ENCODE results near the gene SEMA3F. TPM values are rescaled to one million over a fixed set of nuclear protein-coding genes. Genes with fewer than 3 reads are reported as not detected.

SEMA3F gene
- total and polyA plus RNA-seq, 2 donors (not counting 3 experiments of a cell fraction or from before 2014, with no cell fraction given), result 65.8 to 99.1 TPM

DNA sequence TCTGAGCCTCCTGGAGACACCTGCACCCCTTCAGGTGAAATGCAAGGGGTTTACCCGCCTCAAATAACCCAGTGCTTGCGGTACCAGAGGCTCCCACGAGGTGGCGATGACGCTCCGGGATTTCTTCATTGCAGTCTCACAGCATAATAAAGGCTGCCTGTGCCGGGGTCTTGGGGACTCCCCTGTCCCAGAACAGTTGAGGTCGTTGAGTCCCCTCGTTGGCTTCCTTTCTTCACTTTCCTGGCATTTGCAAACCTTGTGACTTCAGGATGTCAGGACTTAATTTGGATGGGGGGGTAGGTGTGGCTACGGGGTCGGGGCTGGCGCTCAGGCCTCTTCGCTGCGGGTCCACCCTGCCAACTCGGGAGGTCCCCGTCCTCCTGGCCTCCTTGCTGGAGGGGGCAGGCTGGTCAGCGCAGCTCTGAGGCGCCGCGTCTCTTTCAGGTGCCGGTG lies 37.6 kb downstream of the SEMA3F start:
- H3K79me2 ChIP-seq (ENCODE audit: control insufficient read depth, insufficient read depth, low read length), result no peaks in the 10 kb centered on the region
- peak; percentile 69 for DNase-seq (ENCODE audit: low read depth, low spot score)

DNA sequence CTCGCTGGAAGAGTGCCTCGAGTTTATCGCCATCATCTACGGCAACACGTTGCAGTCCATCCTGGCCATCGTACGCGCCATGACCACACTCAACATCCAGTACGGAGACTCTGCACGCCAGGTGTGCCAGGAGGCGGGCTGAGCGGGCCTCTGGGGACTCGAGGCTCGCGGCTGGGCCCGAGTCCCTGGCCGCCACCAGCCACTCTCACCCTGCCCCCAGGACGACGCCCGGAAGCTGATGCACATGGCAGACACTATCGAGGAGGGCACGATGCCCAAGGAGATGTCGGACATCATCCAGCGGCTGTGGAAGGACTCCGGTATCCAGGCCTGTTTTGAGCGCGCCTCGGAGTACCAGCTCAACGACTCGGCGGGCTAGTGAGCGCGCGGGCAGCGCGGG lies 38.2 kb downstream of the SEMA3F start:
- H3K36me3 ChIP-seq (ENCODE audit: control insufficient read depth in 2 of 2, extremely low read depth in 1 of 2, insufficient read depth in 2 of 2, low read length in 2 of 2), result peaks cover 0 to 3% of the 10 kb centered on the region in 2 experiments
- TF ChIP-seq EZH2 (IDR thresholded peaks at IDR 0.05; ENCODE audit: borderline replicate concordance, low read depth, low read length, severe bottlenecking) (no peak), POLR2A (IDR thresholded peaks at IDR 0.05; ENCODE audit: low read depth, low read length) (no peak), FOS (IDR thresholded peaks at IDR 0.05; ENCODE audit: borderline replicate concordance, insufficient read depth, low read length) (no peak), JUN (IDR thresholded peaks at IDR 0.05; ENCODE audit: borderline replicate concordance, insufficient read depth, insufficient read length, low read depth) (no peak), POLR2AphosphoS5 (IDR thresholded peaks at IDR 0.05; ENCODE audit: insufficient read depth, low read depth, low read length) (no peak), MYC (IDR thresholded peaks at IDR 0.05; ENCODE audit: low read depth, low read length) (no peak), GATA2 (IDR thresholded peaks at IDR 0.05; ENCODE audit: insufficient read depth, insufficient read length, low read depth, low read length) (no peak)
- TF ChIP-seq, protein P1, sequence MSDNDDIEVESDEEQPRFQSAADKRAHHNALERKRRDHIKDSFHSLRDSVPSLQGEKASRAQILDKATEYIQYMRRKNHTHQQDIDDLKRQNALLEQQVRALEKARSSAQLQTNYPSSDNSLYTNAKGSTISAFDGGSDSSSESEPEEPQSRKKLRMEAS (IDR thresholded peaks at IDR 0.05; ENCODE audit: insufficient read depth, insufficient read length), result no peak
- TF ChIP-seq, protein P2, sequence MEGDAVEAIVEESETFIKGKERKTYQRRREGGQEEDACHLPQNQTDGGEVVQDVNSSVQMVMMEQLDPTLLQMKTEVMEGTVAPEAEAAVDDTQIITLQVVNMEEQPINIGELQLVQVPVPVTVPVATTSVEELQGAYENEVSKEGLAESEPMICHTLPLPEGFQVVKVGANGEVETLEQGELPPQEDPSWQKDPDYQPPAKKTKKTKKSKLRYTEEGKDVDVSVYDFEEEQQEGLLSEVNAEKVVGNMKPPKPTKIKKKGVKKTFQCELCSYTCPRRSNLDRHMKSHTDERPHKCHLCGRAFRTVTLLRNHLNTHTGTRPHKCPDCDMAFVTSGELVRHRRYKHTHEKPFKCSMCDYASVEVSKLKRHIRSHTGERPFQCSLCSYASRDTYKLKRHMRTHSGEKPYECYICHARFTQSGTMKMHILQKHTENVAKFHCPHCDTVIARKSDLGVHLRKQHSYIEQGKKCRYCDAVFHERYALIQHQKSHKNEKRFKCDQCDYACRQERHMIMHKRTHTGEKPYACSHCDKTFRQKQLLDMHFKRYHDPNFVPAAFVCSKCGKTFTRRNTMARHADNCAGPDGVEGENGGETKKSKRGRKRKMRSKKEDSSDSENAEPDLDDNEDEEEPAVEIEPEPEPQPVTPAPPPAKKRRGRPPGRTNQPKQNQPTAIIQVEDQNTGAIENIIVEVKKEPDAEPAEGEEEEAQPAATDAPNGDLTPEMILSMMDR (IDR thresholded peaks at IDR 0.05; ENCODE audit: extremely low read depth in 1 of 2, insufficient read depth in 1 of 2, low read depth in 1 of 2, low read length in 2 of 2), result no peak
- no peaks in the 10 kb centered on the region for H4K20me1 ChIP-seq (replicated peaks; ENCODE audit: control insufficient read depth, extremely low read depth, insufficient read depth, low read length)
- peaks cover 11 to 13% of the 10 kb centered on the region in 2 experiments for H3K27me3 ChIP-seq (ENCODE audit: control insufficient read depth in 2 of 2, insufficient read depth in 2 of 2, low read length in 2 of 2)
- H3K9ac ChIP-seq (replicated peaks; ENCODE audit: extremely low read depth, insufficient read depth, low read length), result no peak overlapping the region
- H3K4me3 ChIP-seq (replicated peaks in 1 of 3; ENCODE audit: insufficient read depth in 1 of 3, low read depth in 1 of 3, low read length in 3 of 3), result no peak overlapping the region
- H3K4me1 ChIP-seq (ENCODE audit: control insufficient read depth, extremely low read depth, insufficient read depth, low read length), result peaks cover 5% of the 10 kb centered on the region
- no peak overlapping the region for H3K4me2 ChIP-seq (ENCODE audit: insufficient read depth, low read length)
- BruUV-seq (replicated peaks), result no TSS peak
- DNase-seq (ENCODE audit: low read depth, low spot score) (no peak), FAIRE-seq (no peak)
- ChIA-PET POLR2A (no interaction called here), CTCF (interaction anchor here (1.5 to 12.0 kb wide), 13 partner anchors 11 to 87 kb away, joined by 4 to 314 read pairs (median 28); partner anchors contain the start of genes GNAI2, SEMA3B and SLC38A3)
- H3K9me3 ChIP-seq (replicated peaks; ENCODE audit: control insufficient read depth, insufficient read depth, low read length), result no peaks in the 10 kb centered on the region
- no peak overlapping the region for H3K27ac ChIP-seq (ENCODE audit: insufficient read depth, low read depth, low read length)
- H3K79me2 ChIP-seq (ENCODE audit: control insufficient read depth, insufficient read depth, low read length), result no peaks in the 10 kb centered on the region
- no peaks in the 10 kb centered on the region for H3K9me1 ChIP-seq (replicated peaks; ENCODE audit: control insufficient read depth, extremely low read depth, insufficient read depth, low read length)
- no peak overlapping the region for H2AFZ ChIP-seq (ENCODE audit: low read depth, low read length)
- intact Hi-C loops (cut with micrococcal nuclease) (loop anchor here (5.0 kb wide), 1 partner anchor 349 kb away; no protein-coding TSS in a partner anchor), dilution Hi-C loops (cut with MboI; ENCODE audit: extremely low pct_ligation_motif_present, low sequenced_read_pairs) (no loop called here)

More for the DNA sequence above, 37.6 kb downstream of the SEMA3F start:
- intact Hi-C loops (cut with micrococcal nuclease) (loop anchor here (5.0 kb wide), 1 partner anchor 350 kb away; no protein-coding TSS in a partner anchor), dilution Hi-C loops (cut with MboI; ENCODE audit: extremely low pct_ligation_motif_present, low sequenced_read_pairs) (no loop called here)
- ChIA-PET CTCF (interaction anchor here (0.7 to 12.0 kb wide), 7 partner anchors 16 to 132 kb away, joined by 3 to 314 read pairs (median 11); no protein-coding TSS in a partner anchor), POLR2A (no interaction called here)
- peaks cover 5% of the 10 kb centered on the region for H3K4me1 ChIP-seq (ENCODE audit: control insufficient read depth, extremely low read depth, insufficient read depth, low read length)
- BruUV-seq (replicated peaks), result no TSS peak
- no peak overlapping the region for H2AFZ ChIP-seq (ENCODE audit: low read depth, low read length)
- H3K27me3 ChIP-seq (ENCODE audit: control insufficient read depth in 2 of 2, insufficient read depth in 2 of 2, low read length in 2 of 2), result peaks cover 11 to 13% of the 10 kb centered on the region in 2 experiments
- H3K27ac ChIP-seq (ENCODE audit: insufficient read depth, low read depth, low read length), result no peak overlapping the region
- H3K9me3 ChIP-seq (replicated peaks; ENCODE audit: control insufficient read depth, insufficient read depth, low read length), result no peaks in the 10 kb centered on the region
- H3K4me2 ChIP-seq (ENCODE audit: insufficient read depth, low read length), result no peak overlapping the region
- peak; percentile 85 for FAIRE-seq
- H3K36me3 ChIP-seq (ENCODE audit: control insufficient read depth in 2 of 2, extremely low read depth in 1 of 2, insufficient read depth in 2 of 2, low read length in 2 of 2), result peaks cover 0 to 4% of the 10 kb centered on the region in 2 experiments
- H3K9ac ChIP-seq (replicated peaks; ENCODE audit: extremely low read depth, insufficient read depth, low read length), result no peak overlapping the region
- no peaks in the 10 kb centered on the region for H3K9me1 ChIP-seq (replicated peaks; ENCODE audit: control insufficient read depth, extremely low read depth, insufficient read depth, low read length)
- TF ChIP-seq GATA2 (IDR thresholded peaks at IDR 0.05; ENCODE audit: insufficient read depth, insufficient read length, low read depth, low read length), result no peak
- TF ChIP-seq, protein P2 (IDR thresholded peaks at IDR 0.05; ENCODE audit: extremely low read depth in 1 of 2, insufficient read depth in 1 of 2, low read depth in 1 of 2, low read length in 2 of 2), result peak; percentile 87 to 92
- no peak overlapping the region for H3K4me3 ChIP-seq (replicated peaks in 1 of 3; ENCODE audit: insufficient read depth in 1 of 3, low read depth in 1 of 3, low read length in 3 of 3)
- no peaks in the 10 kb centered on the region for H4K20me1 ChIP-seq (replicated peaks; ENCODE audit: control insufficient read depth, extremely low read depth, insufficient read depth, low read length)

All from endothelial cell of umbilical vein (primary cell).